HEK293T (cell line): ENCODE results near the gene CEACAM19.

Experiments
- FOXM1 ChIP-seq: fragments of 450-650 bp; IDR thresholded peaks from 2 replicates; pipeline ENCODE4 v1.6.1; 2017; ENCODE audit warnings: mild to moderate bottlenecking, borderline replicate concordance
- HDGF ChIP-seq: fragments of 450-650 bp; IDR thresholded peaks from 2 replicates; pipeline ENCODE4 v1.6.1; 2017; ENCODE audit warnings: antibody characterized with exemption, borderline replicate concordance
- SUZ12 ChIP-seq: fragments of 450-650 bp; IDR thresholded peaks from 2 replicates; pipeline ENCODE4 v1.6.1; 2016; ENCODE audit warnings: mild to moderate bottlenecking

DNA sequence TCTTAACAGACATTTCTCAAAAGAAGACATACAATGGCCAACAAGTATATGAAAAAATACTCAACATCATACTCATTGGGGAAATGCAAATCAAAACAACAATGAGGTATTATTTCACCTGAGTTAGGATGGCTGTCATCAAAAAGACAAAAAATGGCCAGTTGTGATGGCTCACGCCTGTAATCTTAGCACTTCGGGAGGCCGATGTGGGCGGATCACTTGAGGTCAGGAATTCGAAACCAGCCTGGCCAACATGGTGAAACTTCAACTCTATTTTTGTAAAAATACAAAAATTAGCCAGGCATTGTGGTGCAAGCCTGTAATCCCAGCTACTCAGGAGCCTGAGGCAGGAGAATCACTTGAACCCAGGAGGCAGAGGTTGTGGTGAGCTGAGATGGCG, 49.7 kb downstream of the CEACAM19 start:
- TF ChIP-seq HDGF (no peak), FOXM1 (no peak), SUZ12 (no peak)
